Coronary artery (tissue), 2 donors: ENCODE results near the gene WHRN.

Experiments used
- DNase-seq: peaks from one replicate; pipeline ENCODE4 v3.0.0-alpha.2; 2017; ENCODE audit warnings: low spot score
- H3K27ac ChIP-seq, 2 donors: fragments of 200-600 bp; sonication (generic); one replicate each; pipeline ENCODE4 v1.5.1; 2016 to 2019
- H3K4me3 ChIP-seq: fragments of 200-600 bp; sonication (generic); 2 replicates; pipeline ENCODE4 v1.5.1; 2016; ENCODE audit warnings: mild to moderate bottlenecking, moderate library complexity
- TF ChIP-seq, protein P1 (sequence below): fragments of 200-600 bp; sonication (generic); IDR thresholded peaks from one replicate; pipeline ENCODE4 v1.5.1; 2019; ENCODE audit warnings: antibody characterized with exemption

Gene WHRN

GRCh38 chr9:114371343-114371944 is 133.8 kb downstream of the WHRN start:
- DNase-seq, result no peak
- H3K27ac ChIP-seq, result peak overlapping the region; percentile 11 to 73
- H3K4me3 ChIP-seq, result no peak overlapping the region
- TF ChIP-seq, protein P1, sequence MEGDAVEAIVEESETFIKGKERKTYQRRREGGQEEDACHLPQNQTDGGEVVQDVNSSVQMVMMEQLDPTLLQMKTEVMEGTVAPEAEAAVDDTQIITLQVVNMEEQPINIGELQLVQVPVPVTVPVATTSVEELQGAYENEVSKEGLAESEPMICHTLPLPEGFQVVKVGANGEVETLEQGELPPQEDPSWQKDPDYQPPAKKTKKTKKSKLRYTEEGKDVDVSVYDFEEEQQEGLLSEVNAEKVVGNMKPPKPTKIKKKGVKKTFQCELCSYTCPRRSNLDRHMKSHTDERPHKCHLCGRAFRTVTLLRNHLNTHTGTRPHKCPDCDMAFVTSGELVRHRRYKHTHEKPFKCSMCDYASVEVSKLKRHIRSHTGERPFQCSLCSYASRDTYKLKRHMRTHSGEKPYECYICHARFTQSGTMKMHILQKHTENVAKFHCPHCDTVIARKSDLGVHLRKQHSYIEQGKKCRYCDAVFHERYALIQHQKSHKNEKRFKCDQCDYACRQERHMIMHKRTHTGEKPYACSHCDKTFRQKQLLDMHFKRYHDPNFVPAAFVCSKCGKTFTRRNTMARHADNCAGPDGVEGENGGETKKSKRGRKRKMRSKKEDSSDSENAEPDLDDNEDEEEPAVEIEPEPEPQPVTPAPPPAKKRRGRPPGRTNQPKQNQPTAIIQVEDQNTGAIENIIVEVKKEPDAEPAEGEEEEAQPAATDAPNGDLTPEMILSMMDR, result no peak

DNA sequence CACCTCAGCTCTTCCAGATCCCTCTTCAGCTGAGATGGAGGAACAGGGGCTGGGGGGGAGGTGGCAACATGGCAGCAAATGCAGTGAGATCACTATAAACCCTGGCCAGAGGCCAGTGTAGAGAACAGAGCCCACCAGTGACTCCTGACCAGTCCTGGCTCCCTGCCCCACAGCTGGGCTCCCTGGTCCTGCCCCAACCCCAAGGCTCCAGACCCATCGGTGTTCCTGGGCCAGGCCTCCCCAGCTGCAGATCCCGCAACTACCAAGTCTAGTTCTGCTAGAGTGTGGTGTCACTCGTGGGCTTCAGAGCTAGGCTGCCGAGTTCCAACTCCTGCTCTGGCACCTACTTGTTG is 134.3 kb downstream of the WHRN start:
- peak overlapping the region; percentile 11 to 73 for H3K27ac ChIP-seq
- DNase-seq, result no peak
- H3K4me3 ChIP-seq, result no peak overlapping the region
- TF ChIP-seq, protein P1, result no peak

DNA sequence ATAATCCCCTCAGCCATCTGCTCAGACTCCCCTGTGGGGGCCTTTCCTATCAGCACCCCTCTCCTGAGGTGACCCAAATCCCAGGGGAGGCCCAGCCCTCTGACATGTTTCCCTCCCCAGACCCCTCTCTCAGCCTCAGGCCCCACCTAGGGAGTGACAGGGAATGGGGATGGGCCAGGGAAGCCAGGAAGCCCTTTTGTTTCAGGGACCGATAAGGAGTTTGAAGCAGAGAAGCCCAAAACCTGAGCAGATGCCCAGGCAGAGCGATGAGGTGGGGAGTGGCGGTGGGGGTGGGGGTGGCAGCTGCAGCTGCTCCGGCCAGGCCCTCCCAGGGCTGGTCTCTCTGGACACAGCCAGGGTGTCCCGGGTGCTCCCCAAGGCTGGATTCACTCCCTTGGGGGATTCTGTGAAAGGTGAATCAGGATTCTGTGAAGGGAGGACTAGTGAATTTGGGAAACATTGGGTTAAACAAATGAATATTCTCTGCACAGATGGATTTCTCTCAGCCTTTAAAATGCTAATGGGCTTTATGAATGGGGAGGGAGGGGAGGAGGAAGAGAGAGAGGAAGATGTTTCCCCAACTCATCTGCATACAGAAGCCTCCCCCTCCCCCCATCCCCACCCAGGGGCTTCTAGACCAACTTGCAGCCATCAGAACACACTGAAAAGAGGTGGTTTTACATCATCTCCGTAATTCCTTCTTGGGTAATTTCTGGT is 134.9 kb downstream of the WHRN start:
- H3K4me3 ChIP-seq, result no peak overlapping the region
- TF ChIP-seq, protein P1, result no peak
- no peak for DNase-seq
- H3K27ac ChIP-seq, result peak overlapping the region in 1 of 2 donors; percentile 73

GRCh38 chr9:114369216-114370130 is 135.8 kb downstream of the WHRN start:
- no peak overlapping the region for H3K4me3 ChIP-seq
- DNase-seq, result no peak
- peak overlapping the region in 1 of 2 donors; percentile 27 for H3K27ac ChIP-seq
- TF ChIP-seq, protein P1, result no peak

DNA sequence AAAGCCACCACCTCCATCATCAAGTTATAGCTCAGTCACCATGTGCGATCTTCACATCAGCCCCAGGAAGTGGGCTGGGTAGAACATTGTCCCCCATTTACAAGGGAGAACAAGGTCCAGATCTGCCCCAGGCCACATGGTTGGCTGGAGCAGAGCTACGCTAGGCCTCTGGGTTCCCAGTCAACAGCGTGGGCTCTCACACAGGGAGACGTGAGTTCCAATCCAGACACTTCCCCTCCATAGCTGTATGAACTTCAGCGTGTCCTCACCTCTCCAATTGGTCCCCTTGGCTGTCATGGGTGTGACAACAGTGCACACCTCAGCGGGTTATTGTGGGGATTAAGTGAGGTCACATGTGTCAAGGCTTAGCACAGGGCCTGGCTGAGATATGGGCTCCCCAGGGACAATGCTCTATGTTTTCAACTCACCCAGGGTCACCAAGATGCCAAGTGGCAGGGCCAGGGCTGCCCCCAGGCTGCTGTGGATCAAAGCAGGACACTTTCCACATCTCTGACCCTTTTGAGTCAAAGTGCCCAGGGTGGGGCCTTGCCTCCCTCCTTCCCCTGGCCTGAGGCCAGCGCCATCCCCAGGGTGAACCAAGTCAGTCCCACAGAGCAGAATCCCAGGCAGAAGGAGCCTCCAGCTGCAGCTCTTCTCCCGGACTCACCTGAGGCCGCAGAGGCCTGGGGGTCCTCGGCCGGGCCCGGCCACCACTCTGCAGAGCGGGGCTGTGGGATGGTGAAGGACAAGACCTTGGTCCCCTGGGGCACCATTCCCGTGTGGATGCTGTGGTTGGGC is 137.3 kb downstream of the WHRN start:
- no peak overlapping the region for H3K4me3 ChIP-seq
- TF ChIP-seq, protein P1, result no peak
- no peak for DNase-seq
- peak overlapping the region; percentile 55 to 78 for H3K27ac ChIP-seq

- no peak for DNase-seq
- TF ChIP-seq, protein P1, result no peak
- Histone ChIP-seq H3K4me3 (no peak overlapping the region), H3K27ac (peak overlapping the region; percentile 55 to 78)
These were observed 137.9 kb downstream of the WHRN start for GRCh38 chr9:114367366-114367765.
